HG03575 (cell line): Measurements from ENCODE around the gene P2RX7.

Source experiments
- ATAC-seq: cut with Tn5 transposase; IDR thresholded peaks from one replicate; pipeline ENCODE4 v1.9.1; 2021; ENCODE audit not compliant: unreplicated experiment, insufficient number of reproducible peaks, low FRiP score; ENCODE audit errors: extremely low read depth

P2RX7 gene

DNA sequence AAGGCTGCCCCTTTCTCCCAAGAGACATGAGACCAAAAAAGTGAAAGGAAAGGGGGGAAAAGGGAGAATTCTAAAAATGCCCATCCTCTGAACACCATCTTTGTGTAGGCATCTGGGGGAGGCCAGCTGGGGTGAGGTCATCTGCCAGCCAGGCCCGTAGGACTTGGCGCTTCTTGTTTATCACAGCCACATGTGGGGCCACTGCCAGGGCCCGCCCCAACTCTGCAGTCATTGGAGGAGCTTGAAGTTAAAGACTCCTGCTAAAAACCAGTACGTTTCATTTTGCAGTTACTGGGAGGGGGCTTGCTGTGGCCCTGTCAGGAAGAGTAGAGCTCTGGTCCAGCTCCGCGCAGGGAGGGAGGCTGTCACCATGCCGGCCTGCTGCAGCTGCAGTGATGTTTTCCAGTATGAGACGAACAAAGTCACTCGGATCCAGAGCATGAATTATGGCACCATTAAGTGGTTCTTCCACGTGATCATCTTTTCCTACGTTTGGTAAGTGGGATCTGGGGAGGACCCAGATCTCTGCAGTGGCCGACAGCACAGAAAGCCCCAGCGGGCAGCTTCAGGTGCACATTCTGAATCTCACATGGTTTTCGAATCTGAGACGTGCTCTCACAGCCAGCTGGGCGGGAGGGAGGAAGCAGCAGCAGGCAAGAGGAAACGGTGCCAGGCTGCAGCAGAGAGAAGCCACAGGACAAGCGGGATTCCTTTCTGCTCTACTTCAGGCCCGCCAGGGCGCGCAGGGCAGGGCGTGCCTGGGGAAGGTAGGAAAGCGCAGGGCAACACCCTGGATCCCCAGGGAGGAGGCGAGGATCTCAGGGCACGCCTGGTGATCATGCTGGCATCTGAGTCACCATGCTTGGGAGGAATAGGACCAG lies at the start of gene P2RX7:
P2RX7 (plus strand) TSS at position 276 of the 881 bp plus-strand sequence; CDS start at position 371, 95 bp downstream.
- ATAC-seq = no peak

DNA sequence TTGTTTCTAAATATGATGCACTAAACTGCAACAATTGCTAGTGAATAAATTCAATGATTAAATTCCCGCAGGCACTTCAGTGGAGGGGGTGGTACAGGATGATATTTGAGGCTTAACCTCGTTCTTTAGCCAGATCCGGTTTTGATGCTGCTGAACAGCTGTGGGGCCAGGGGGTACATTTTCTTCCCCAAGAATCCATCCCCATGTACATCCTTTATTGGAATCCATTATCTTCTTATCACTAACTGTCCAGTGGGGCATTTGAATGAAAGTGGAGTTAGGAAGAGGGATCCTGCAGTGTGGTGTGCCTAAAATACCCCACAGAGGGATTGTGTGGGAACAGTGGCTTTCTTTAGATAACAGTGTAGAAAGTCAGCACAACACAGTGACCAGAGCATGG lies 48.4 kb upstream of the P2RX7 start:
- no peak for ATAC-seq

DNA sequence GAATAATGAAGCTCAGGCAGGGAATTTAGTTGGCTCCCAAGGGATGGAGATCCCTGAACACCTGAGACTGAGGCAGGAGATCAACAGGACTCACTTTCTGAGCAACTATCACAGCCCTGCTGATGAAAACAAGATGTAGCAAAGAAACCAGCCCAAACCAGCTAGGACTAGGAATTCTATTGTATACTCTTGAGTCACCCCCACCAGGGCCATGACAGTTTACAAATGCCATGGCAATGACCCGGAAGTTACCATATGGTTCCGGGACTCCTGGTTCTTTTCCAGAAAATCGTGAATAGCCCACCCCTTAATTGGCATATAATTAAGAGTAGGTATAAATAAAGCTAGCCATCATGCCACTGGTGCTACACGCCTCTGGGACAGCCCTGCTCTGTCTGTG lies 47.6 kb upstream of the P2RX7 start:
- ATAC-seq = no peak

DNA sequence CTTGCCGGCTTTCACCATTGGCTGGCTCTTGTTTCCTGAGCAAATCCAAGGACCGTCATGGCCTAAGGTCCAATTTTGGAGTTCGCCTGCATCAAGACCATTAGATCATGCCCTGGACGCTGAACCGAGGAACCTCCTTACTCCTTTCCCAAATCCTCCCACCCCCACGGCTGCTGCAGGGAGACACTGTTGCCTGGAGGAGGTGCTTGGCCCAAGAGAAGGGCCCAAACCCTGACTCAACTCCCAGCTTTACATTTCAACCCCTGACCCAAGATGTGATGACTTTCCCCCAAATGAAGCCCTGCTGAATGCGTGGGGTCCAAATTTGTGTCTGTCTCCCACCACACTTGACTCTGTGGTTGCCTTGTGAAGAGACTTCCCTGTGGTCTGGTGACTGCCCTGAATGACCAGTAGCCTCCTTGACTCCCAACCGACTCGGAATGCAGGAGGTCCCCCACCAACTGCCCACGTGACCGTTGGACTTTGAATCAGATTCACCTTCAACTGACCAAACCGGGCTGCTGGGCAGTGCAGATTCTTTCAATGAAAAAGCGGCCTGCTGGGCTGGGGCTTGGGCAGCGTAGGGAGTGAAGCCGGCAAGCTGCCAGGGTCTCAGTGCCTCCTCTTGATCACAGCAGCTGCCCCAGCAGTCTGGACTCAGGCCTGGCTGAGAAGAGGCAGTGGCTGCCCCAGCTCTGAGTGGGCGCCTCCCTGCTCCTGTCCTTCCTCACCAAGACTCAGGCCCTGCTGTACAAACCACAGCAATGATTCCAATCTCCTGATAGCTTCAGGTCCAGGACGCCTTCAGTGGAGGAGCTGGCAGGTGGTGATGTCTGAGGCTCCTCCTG lies 46.9 kb upstream of the P2RX7 start:
- no peak for ATAC-seq

DNA sequence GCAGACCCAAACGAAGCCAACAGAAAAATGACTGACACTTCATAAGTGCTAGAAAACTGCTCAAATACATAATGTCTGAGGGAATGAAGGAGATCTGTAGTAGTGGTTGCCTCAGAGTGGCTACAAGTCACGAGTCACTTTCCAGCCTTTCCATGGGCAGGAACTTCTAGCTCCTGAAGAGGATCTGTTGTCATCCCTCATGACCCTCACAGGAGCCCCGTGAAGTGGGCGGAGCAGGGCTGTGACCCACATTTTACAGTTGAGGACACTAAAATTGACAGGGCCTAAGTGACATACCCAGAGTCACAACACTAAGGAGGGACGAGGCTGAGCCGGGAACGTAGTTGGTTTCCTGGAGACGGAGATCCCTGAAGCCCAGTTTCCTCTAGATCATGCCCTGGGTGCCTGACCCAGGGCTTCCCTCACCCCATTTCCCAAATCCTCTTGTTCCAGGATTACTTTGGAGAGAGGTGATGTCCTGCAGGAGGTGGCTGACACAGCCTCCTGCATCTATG lies 45.8 kb upstream of the P2RX7 start:
- ATAC-seq = no peak

DNA sequence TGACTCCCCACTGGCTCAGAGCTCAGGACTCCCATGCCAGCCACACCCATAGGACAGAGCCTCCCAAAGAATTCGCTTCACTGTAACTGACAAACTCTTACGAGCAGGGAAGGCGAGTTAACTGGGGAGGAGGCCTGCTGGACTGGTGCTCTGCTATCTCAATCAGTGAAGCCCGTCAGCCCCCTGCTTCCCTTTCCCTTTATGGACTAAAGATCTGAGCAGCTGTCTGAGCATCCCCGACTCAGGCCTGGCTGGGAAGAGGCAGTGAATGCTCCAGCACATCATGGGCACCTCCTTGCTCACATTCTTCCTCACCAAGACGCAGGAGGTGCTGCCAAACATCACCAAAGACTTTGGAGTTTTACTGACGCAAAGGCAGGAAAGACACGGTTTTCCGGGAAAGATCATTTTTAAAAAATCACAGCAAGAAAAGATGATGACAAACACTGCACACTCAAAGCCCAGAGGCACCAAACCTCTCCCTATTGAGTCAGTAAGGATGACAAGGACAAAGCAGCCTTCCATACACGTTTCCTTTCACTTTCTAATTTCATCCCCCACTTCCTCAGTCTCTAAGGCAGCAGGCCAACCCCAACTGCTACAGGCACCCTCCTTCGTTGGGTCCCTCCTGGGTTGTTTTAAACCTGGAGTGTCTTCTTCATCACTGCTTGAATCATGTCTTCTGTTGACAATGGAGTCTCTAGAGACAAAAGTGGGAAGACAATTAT lies 45.0 kb upstream of the P2RX7 start:
- no peak for ATAC-seq

DNA sequence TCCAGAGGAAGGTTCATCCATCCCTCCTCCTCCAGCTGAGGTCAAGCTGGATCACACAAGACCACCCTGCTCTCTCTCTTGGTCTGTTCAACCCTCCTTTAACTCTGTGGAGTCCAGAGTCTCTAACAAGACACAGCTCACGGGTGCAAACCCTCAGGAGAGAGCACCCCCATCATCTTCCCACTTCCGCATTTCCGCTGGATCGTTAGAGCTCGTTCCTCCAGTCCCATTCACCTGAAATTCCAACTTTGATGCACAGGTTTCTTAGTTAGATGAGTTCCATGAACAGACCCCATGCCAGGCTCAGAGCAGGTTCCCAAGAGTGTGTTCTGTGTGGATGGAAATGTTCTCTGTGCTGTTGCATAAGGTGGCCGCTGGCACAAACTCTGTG lies 44.5 kb upstream of the P2RX7 start:
- ATAC-seq = no peak

DNA sequence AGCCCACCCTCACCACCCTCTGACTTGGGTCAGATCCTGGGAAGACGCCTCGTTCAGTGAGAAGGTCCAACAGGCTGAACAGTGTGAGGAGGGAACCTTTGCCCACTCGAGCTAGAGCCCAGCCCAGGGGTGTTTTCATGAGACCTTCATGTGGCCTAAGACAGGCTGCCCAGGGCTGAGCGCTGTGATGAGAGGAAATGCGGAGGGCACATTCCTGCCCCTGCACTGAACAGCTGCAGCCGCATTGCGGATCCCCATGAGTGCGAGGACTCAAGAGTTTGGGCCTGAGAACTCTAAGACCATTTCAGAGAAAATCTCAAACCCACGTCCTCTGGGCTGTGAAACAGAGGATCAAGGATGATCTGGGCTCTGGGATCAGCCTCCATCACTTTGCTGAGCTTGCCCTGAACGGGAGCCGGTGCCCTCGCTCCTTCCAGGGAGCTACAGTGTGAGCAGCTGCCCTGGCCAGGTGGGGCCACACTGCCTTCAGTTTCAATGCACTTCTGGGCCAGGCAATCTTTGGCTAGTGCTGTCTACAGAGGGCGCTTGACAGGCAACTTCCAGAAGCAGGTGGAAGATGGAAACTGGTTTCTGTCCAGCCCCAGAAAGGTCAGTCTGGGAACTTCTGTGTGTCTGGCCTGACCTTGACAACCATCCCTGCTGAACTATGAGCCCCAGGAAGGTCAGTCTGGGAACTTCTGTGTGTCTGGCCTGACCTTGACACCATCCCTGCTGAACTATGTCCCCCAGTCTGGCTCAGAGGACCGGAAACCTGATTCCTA lies 43.5 kb upstream of the P2RX7 start:
- ATAC-seq = no peak

DNA sequence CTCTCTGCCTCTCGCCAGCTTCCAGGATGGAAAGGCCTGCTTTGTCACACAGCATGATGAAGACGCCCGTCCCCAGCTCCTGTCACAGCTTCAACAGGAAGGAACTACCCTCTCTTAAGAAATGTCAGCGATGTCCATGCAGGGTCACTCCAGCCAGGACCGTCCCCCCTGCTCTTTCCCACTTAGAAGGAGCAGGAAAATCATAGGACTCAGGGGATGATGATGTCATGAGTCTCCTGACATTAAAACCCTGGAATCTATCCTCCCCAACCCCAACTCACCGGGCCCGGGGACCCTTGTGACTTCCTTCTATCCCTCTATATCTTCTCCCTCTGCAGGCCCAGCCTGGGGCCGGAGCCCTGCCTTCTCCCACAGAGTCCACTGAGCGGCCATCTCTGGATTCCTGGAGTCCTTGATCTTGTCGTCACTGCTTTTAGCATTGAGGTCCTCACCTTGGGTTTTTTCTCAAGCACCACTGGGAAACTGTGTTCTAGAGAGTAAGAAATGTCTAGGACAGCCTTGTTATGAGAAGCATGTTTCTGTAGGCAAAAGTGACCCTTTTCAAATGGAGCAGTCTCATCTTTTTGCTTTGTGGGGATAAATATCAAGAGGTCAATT lies 42.8 kb upstream of the P2RX7 start:
- ATAC-seq = no peak

DNA sequence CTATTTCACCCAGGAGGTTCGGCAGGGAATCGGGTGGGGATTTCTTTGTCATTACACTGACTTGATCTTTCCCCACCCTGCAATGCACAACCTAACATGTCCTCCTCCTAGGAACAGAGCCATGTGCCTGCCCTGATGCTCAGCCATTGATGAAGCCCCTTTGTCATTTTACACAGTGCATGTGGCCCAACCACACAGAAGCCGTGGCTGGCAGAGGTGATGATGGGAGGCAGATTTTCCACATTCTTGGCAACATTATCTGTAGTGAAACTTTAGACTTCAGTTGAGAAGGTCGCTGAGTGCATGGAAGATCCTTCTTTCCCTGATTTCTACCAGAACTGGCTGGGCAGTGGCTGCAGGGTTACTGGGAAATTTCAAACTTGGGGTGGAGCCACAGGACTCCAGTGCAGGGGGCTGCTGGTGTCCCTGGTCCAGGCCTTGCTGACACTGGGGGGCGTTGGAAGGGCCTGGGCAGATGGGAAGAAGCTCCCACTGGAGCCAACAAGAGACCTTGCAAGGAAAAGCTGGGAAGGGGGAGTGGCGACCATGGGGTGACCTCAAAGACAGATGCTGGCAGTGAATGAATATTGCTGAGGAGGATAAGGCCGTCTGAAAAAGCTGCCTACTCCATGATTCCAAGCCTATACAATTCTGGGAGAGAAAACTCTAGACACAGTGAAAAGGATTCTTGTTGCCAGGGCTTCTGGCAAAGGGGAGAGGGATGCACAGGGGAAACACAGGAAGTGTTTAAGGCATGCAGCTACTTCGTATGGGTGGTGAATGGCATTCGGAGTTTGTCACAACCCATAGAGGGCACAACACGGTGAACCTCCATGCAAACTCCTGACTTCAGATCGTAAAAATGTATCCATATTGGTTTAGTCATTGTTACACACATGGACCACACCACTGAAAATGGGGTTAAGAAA lies 41.8 kb upstream of the P2RX7 start:
- no peak for ATAC-seq

DNA sequence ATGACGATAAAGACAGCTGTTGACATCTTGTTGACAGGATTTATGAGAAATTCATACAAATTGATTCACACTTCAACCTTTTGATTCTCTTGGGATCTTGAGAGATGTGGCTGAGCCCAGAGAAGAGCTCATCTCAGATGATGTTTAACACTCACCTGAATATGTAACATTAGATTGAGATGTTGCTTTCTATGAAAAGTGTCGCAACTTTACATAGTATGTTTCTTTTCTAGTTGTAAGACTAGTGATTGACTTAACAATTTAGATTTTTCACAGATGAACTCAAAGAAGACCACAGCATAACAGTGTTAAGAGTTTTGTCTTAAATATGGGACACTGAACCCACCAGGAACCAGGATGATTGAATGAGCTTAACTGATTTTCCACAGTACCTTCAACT lies 40.6 kb upstream of the P2RX7 start:
- ATAC-seq = no peak

DNA sequence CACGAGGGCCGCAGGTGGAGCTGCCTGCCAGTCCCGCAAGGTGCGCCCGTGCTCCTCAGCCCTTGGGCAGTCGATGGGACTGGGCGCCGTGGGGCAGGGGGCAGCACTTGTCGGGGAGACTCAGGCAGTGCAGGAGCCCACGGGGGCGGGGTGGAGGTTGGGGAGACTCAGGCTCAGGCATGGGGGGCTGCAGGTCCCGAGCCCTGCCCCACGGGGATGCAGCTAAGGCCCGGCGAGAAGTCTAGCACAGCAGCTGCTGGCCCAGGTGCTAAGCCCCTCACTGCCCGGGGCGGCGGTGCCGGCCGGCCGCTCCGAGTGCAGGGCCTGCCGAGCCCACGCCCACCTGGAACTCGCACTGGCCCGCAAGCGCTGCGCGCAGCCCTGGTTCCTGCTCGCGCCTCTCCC lies 39.2 kb upstream of the P2RX7 start:
- no peak for ATAC-seq

DNA sequence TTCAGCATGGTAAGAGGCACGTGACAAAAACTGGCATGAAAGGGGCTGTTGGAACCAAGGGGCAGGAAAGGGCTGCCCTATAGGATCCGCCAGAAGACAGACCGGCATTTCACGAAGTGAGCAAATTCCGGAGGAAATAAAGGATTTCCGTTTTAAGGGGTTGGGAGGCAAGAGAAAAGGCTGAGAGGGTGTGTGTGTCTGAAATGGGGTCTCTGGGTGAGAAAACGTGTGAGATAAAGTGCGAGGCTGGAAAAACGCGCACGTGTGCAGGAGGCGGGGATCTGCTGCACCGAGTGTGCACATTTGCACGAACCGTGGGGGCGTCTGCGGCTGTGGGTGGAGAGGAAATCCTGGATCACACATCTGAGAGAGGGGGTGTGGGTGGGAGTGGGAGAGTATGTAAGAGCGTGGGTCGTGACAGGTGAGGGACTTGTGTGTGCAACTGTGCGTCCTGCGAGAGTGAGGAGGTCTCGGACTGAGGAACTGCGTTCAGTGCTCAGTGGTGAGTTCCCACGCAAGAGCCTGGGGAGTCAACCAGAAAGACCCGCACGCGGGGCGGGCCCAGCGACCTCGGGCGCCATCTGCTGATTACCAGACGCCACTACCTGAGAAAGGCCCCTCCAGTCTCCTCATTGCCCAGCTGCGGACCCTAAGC lies 37.0 kb upstream of the P2RX7 start:
- no peak for ATAC-seq

DNA sequence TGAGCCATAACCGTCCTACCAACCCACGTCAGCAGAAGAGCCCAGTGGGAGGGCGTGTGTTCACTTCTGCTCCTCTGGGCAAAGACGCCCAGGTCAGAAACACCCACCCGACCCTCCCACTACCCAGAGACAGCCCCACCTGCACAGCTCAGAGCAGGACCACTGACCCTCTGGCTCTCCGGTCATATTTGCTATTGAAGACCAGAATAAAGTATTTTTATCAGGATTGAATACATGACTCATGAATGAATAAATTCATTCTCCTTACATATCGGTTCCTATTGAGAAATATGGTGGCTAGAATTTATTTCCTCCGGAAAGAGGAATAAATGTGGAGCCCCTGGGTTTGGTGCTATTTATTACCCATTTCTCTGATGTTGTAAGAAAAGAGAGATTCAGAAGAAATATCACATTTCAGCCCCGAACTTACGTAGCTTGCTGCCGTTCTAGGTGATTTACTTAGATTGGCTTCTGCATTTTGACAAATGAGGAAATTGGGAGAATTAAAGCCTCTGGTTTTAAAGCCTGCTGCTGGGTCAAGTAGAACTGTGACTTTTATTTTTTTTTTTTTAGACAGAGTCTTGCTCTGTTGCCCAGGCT lies 36.4 kb upstream of the P2RX7 start:
- no peak for ATAC-seq

DNA sequence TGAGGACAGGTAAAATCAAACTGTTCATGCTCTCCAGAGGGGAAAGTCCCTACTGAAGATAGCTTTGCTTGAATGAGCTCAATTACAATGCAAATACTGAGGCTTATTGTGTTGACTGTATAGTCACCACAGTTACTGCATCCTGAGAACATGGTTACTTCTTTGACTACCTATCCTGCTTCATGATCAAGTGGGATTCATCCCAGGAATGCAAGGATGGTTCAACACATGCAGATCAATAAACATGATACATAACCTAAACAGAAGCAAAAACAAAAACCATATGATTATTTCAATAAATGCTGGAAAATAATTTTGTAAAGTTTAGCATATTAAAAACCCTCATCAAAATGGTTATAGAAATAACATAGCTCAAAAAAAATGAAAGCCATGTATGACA lies 32.9 kb upstream of the P2RX7 start:
- ATAC-seq = no peak

DNA sequence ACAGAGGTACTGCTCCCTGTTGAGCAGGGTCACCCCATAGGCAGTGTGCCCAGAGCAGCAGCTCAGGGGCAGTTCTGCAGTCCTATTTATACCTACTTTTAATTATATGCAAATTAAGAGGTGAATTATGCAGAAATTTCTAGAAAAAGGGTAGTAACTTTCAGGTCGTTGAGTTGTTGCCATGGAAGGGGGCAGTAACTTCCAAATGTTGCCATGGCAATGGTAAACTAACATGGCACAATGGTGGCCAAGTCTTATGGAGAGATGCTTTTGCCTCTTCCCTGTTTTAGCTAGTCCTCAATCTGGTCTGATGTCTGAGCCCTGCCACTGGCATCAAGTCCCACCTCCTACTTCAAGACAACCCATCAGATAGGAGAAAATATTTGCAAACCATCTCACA lies 30.4 kb upstream of the P2RX7 start:
- ATAC-seq = no peak
